ENCODE measurements around the gene SUMF1.

The SUMF1 gene

GRCh38 chr3:4351872-4352271, 115.2 kb downstream of the SUMF1 start:
- no peak for DNase-seq
- Mint-ChIP-seq H3K36me3 (no peaks in the 10 kb centered on the region), H3K4me1 (peaks cover 21% of the 10 kb centered on the region), H3K9me3 (no peaks in the 10 kb centered on the region), H3K27me3 (no peaks in the 10 kb centered on the region), H3K27ac (no peak overlapping the region), H3K4me3 (peak overlapping the region; percentile 67)
- CTCF ChIA-PET, result interaction anchor here (1.0 to 4.7 kb wide), 16 partner anchors 11 to 718 kb away, joined by 3 to 62 read pairs (median 5); partner anchors contain the start of genes ITPR1 and SUMF1

DNA sequence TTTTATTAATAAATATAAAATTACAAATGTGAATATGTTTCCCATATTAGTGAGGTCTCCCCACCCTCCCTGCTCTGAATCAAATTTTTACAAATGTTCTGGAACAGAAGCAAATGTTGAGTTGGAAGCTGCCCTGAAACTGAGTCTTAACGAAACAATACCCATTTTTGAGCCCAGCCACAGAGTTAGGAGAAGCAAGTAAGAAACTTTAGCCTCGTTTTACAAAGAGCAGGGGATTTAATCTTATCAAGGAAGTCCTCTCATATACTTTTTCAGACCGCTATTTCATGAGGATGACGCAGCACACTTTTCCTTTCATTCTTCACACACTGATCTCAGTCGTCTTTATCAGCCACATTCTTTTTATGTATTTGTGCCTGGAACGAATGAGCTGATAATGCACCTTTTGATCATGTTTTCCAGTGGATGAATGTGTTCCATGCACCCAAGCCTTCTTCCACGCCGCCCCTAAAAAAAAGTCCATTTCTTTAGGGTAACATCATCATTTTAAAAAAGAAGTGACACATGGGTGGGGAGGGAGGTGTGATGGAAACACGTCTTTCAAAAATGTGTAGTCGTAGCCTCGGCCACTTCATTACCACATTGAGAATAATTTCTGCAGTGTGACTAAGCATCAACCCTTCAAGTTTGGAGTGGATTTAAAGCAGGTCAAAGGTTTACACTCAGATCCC, 115.8 kb downstream of the SUMF1 start:
- Mint-ChIP-seq H3K4me3 (peak overlapping the region; percentile 67), H3K27ac (peak overlapping the region; percentile 47), H3K27me3 (no peaks in the 10 kb centered on the region), H3K9me3 (no peaks in the 10 kb centered on the region), H3K36me3 (no peaks in the 10 kb centered on the region), H3K4me1 (peaks cover 21% of the 10 kb centered on the region)
- CTCF ChIA-PET, result interaction anchor here (0.6 to 4.7 kb wide), 45 partner anchors 8 to 1114 kb away, joined by 3 to 62 read pairs (median 4); partner anchors contain the start of genes ITPR1 and SUMF1
- DNase-seq, result peak; percentile 28

GRCh38 chr3:4350789-4351163, 116.3 kb downstream of the SUMF1 start:
- Mint-ChIP-seq H3K9me3 (no peaks in the 10 kb centered on the region), H3K4me3 (peak overlapping the region; percentile 49), H3K27me3 (no peaks in the 10 kb centered on the region), H3K27ac (peak overlapping the region; percentile 2), H3K4me1 (peaks cover 21% of the 10 kb centered on the region), H3K36me3 (no peaks in the 10 kb centered on the region)
- DNase-seq, result peak; percentile 61
- CTCF ChIA-PET, result interaction anchor here (0.6 to 4.7 kb wide), 48 partner anchors 8 to 1113 kb away, joined by 3 to 62 read pairs (median 4); partner anchors contain the start of genes ITPR1 and SUMF1

- CTCF ChIA-PET, result interaction anchor here (0.5 kb wide), 1 partner anchor 327 kb away, joined by 3 read pairs; no protein-coding TSS in a partner anchor
- DNase-seq, result no peak
Observed at GRCh38 chr3:4343258-4343657, 123.8 kb downstream of the SUMF1 start.

GRCh38 chr3:4341336-4341675, 125.8 kb downstream of the SUMF1 start:
- Mint-ChIP-seq H3K36me3 (no peaks in the 10 kb centered on the region), H3K4me3 (no peak overlapping the region), H3K9me3 (no peaks in the 10 kb centered on the region), H3K27ac (no peak overlapping the region), H3K4me1 (peaks cover 5% of the 10 kb centered on the region), H3K27me3 (no peaks in the 10 kb centered on the region)
- no peak for DNase-seq
- CTCF ChIA-PET, result interaction anchor here (1.2 to 3.6 kb wide), 3 partner anchors 9 to 19 kb away, joined by 3 to 22 read pairs (median 7); no protein-coding TSS in a partner anchor

More at GRCh38 chr3:4343258-4343657, 123.8 kb downstream of the SUMF1 start:
- no peaks in the 10 kb centered on the region for H3K9me3 Mint-ChIP-seq
- no peak overlapping the region for H3K27ac Mint-ChIP-seq
- peaks cover 5% of the 10 kb centered on the region for H3K4me1 Mint-ChIP-seq
- H3K36me3 Mint-ChIP-seq, result no peaks in the 10 kb centered on the region
- H3K4me3 Mint-ChIP-seq, result no peak overlapping the region
- no peaks in the 10 kb centered on the region for H3K27me3 Mint-ChIP-seq

DNA sequence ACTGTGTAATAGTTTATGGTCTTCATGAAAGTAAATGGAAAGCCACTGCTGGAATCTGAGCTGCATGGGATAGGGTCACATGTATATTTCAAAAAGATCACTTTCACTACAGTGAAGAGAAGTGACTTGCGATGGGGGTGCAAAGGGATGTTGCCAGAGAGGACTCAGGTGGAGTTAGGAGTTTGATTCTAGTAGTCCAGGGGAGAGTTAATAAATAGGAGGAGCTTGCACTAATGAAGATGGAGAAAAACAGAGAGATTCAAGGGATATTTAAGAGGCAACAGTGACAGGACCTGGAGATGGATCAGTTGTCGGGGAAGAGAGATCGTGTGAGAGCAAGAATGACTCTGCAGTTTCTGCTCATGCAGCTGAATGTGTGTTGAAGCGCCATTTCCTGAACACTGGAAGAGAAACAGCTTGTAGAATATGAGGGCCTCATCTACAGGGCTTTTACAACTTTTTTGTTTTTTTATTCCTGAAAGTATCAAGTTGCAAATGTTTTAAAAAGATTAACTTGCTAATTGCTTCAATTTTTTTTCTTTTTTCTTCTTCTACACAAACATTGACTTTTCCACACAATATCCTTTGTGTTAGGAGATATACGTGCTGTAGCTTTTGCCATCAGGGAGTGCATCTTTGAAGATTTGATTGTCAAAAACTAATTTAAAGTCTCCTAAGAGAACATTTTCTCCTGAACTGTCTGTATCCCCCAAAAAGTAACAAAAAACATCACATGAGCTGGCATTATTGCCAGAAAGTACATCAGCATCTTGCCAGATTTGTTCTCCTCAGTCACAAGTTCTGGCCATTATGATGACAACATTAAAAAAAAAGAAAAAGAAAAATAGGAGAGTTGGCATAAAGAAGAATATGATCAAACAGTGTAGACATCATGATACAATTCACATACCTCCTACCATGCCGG, 126.4 kb downstream of the SUMF1 start:
- no peak overlapping the region for H3K27ac Mint-ChIP-seq
- peaks cover 4% of the 10 kb centered on the region for H3K27me3 Mint-ChIP-seq
- H3K4me1 Mint-ChIP-seq, result peaks cover 5% of the 10 kb centered on the region
- H3K9me3 Mint-ChIP-seq, result no peaks in the 10 kb centered on the region
- CTCF ChIA-PET, result interaction anchor here (0.7 to 3.6 kb wide), 2 partner anchors 10 to 916 kb away, joined by 3 to 22 read pairs; no protein-coding TSS in a partner anchor
- H3K4me3 Mint-ChIP-seq, result no peak overlapping the region
- H3K36me3 Mint-ChIP-seq, result no peaks in the 10 kb centered on the region
- DNase-seq, result no peak

DNA sequence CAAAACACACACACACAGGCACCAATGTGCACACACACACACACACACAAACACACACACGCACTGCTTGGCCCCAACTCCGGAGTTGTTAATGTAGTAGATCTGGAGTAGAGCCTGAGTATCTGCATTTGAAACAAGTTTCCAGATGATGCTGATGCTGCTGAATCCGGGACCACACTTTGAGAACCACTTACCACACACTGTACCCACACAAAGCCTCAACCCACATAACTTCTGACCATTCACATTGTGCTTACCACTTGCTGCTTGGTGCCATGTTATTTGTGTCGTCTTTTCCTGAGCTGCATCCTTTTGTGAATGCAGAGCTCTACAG, 127.0 kb downstream of the SUMF1 start:
- no peak for DNase-seq
- peaks cover 4% of the 10 kb centered on the region for H3K27me3 Mint-ChIP-seq
- CTCF ChIA-PET, result interaction anchor here (0.7 to 3.6 kb wide), 2 partner anchors 10 to 915 kb away, joined by 3 to 22 read pairs; no protein-coding TSS in a partner anchor
- peaks cover 5% of the 10 kb centered on the region for H3K4me1 Mint-ChIP-seq
- no peaks in the 10 kb centered on the region for H3K9me3 Mint-ChIP-seq
- no peaks in the 10 kb centered on the region for H3K36me3 Mint-ChIP-seq
- H3K4me3 Mint-ChIP-seq, result no peak overlapping the region
- H3K27ac Mint-ChIP-seq, result no peak overlapping the region

- Mint-ChIP-seq H3K9me3 (no peaks in the 10 kb centered on the region), H3K4me1 (peaks cover 5% of the 10 kb centered on the region), H3K36me3 (no peaks in the 10 kb centered on the region), H3K4me3 (no peak overlapping the region), H3K27ac (no peak overlapping the region), H3K27me3 (peaks cover 4% of the 10 kb centered on the region)
- DNase-seq, result no peak
- CTCF ChIA-PET, result interaction anchor here (1.3 kb wide), 1 partner anchor 295 kb away, joined by 3 read pairs; no protein-coding TSS in a partner anchor
Observed at GRCh38 chr3:4338751-4339150, 128.3 kb downstream of the SUMF1 start.

GRCh38 chr3:4336850-4337546, 130.1 kb downstream of the SUMF1 start:
- CTCF ChIA-PET, result interaction anchor here (1.0 kb wide), 1 partner anchor 296 kb away, joined by 3 read pairs; no protein-coding TSS in a partner anchor
- H3K4me3 Mint-ChIP-seq, result no peak overlapping the region
- H3K27ac Mint-ChIP-seq, result no peak overlapping the region
- H3K9me3 Mint-ChIP-seq, result no peaks in the 10 kb centered on the region
- no peaks in the 10 kb centered on the region for H3K36me3 Mint-ChIP-seq
- peaks cover 4% of the 10 kb centered on the region for H3K27me3 Mint-ChIP-seq
- H3K4me1 Mint-ChIP-seq, result peaks cover 5% of the 10 kb centered on the region
- no peak for DNase-seq

- Mint-ChIP-seq H3K27ac (no peak overlapping the region), H3K36me3 (no peaks in the 10 kb centered on the region)
- CTCF ChIA-PET, result no interaction called here
Observed at GRCh38 chr3:4335840-4336562, 131.1 kb downstream of the SUMF1 start.

DNA sequence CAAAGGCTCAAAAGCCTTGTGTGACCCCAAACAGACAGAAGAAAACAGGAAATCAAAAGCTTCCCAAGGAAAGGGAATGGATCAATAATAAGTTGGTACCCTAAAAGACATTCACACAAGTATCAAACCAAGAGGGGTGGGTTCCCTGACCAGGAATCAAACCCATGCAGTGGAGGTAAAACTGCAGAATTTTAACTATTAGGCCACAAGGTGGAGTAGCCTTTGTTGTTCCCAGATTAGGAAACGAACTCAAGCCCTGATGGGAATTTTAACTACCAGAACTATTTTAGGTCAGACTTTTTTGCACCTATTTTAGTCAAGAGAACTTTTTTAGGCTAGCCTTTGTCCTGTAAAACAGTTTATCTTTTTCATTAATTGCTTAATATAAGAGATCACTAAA, 132.5 kb downstream of the SUMF1 start:
- H3K27me3 Mint-ChIP-seq, result peaks cover 4% of the 10 kb centered on the region
- H3K4me3 Mint-ChIP-seq, result no peak overlapping the region
- H3K36me3 Mint-ChIP-seq, result no peaks in the 10 kb centered on the region
- H3K9me3 Mint-ChIP-seq, result peaks cover 9% of the 10 kb centered on the region
- CTCF ChIA-PET, result no interaction called here
- DNase-seq, result no peak
- no peak overlapping the region for H3K27ac Mint-ChIP-seq
- H3K4me1 Mint-ChIP-seq, result no peaks in the 10 kb centered on the region

More at GRCh38 chr3:4335840-4336562, 131.1 kb downstream of the SUMF1 start:
- Mint-ChIP-seq H3K27me3 (peaks cover 4% of the 10 kb centered on the region), H3K4me1 (peaks cover 5% of the 10 kb centered on the region), H3K9me3 (no peaks in the 10 kb centered on the region), H3K4me3 (no peak overlapping the region)
- no peak for DNase-seq

- CTCF ChIA-PET, result interaction anchor here (1.9 kb wide), 1 partner anchor 9 kb away, joined by 7 read pairs; no protein-coding TSS in a partner anchor
- no peak overlapping the region for H3K27ac Mint-ChIP-seq
Observed at GRCh38 chr3:4332991-4333390, 134.1 kb downstream of the SUMF1 start.

GRCh38 chr3:4332574-4332973, 134.5 kb downstream of the SUMF1 start:
- H3K4me3 Mint-ChIP-seq, result no peak overlapping the region
- no peaks in the 10 kb centered on the region for H3K4me1 Mint-ChIP-seq
- H3K9me3 Mint-ChIP-seq, result peaks cover 13% of the 10 kb centered on the region
- no peak overlapping the region for H3K27ac Mint-ChIP-seq
- H3K36me3 Mint-ChIP-seq, result no peaks in the 10 kb centered on the region
- no peak for DNase-seq
- H3K27me3 Mint-ChIP-seq, result peaks cover 4% of the 10 kb centered on the region
- CTCF ChIA-PET, result interaction anchor here (1.9 kb wide), 1 partner anchor 10 kb away, joined by 7 read pairs; no protein-coding TSS in a partner anchor

More at GRCh38 chr3:4332991-4333390, 134.1 kb downstream of the SUMF1 start:
- Mint-ChIP-seq H3K9me3 (peaks cover 13% of the 10 kb centered on the region), H3K36me3 (no peaks in the 10 kb centered on the region), H3K4me1 (no peaks in the 10 kb centered on the region), H3K4me3 (no peak overlapping the region), H3K27me3 (peaks cover 4% of the 10 kb centered on the region)
- no peak for DNase-seq

Data from activated naive CD4-positive, alpha-beta T cell treated with anti-CD3 and anti-CD28 coated beads, Interleukin-2, amount 10 ng/mL, durations not matched to agents 7 days and 5 days (primary cell).